IPS-NIHi11 (cell line): ENCODE data around the gene ANKRD35.
"Not testable (repeated sequence)": the region's sequence is repeated elsewhere in the genome, so short reads cannot be mapped to it uniquely, and the experiment has no call there.

Experiments used
- DNase-seq: peaks from one replicate; pipeline ENCODE4 v3.0.0; 2012; ENCODE audit warnings: mixed read lengths, low spot score

ANKRD35 gene

DNA sequence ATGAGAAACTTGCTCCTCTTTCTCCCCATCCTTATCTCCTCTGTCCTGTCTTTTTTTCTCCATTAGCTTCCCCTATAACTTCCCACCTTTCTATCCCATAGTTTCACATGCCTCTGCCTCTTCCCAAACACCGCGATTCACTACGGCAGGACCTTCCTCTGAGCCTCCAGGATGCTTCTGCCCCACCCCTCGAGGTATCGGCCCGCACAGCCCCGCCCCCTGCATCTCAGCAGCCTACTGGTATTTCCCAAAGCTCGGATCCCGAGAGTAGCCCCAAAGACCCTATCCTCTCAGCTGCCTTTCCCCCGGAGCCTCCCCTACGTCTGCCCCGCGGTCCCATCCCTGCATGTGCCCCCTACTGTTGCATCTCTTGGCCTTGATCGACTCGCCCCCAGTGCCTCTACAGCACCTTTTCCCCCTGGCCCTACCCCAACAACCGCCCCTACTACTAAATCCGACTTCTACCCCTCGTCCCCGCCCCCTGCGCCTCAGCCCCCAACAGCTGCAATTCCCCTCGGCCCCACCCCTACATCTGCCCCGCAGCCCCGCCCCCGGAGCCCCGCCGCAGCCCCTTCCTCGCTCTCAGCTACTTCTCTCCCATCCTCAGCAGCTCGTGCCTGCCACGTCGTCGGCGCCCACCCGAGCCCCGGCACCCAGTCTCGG lies 27.3 kb downstream of the ANKRD35 start:
- DNase-seq, result peak; percentile 86

DNA sequence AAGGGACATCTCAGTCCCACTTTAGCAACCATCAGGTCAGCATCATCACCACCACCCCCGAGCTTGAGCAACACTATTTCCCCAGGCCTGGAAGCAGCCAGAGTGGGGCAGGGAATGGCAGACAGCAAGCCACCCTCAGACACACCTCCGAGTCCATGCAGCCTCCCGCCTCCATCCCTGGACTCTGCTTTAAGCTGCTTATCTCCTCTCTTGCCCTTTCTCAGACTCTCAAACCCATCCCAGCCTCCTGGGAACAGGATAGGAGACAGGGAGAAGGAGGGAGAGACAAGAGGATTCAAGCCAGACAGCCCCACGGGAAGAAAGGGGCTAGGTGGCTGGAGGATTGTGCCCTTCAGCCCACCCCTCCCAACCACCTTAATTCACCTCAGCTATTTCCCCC lies 28.5 kb downstream of the ANKRD35 start:
- no peak for DNase-seq

DNA sequence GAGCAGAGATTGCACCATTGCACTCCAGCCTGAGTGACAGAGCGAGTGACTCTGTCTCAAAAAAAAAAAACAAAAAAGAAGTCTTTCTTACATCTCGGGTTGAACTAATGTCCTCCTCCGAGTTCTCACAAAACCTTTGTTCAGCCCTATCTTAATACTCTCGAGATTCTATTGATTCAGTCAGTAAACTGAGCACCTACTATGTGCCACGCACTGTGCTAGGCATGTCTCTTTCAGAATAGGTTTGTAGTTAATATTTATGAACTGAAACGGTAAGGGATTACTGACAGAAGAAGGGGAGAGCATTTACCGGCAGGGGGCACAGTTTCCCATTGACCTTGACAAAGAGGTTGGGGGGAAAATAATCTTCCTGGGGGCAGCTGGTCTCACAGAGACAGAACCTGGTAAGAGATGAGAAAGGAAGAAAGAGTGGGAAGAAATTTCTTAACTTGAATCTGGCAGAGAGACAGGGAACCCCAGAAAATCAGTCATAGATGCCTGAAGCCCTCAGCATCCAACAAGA lies 30.2 kb downstream of the ANKRD35 start:
- DNase-seq, result no peak

DNA sequence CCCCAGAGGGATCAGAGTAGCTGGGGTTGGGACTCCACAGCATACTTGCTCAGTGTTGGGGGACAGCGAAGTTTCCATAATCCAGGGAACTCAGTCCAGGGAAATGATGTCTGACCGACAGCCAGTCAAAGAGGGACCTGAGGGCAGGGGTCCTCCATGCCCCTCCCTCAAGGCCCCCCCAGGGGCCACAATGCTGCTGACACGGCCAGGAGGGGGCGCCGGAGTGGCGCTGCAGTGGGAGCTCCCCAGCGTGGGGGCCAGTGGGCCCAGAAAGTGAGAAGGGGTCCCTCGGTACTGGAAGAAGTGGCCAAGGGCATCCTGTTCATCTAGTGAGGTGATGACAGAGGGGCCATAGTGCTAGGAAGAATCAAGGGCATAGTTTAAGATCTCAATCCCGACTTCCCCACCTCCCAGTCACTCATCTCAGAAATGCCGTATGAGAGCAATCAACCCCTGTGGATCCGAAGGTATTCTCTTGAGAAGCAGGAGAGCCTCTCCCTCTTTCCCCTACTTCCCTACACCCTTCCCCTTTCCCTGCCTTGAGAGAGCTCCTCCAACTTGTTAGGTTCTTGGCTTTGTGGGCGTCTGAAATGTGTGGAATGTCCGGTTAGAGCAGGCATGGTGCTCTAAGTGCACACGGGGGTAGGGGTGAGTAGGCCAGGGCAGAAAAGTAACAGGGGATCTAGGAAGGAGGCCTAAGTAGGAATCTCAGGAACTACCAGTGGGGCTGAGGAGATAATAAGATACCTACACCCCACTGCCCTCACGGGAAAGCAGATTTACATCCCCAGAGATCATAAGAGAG lies 36.1 kb downstream of the ANKRD35 start:
- peak; percentile 69 for DNase-seq

DNA sequence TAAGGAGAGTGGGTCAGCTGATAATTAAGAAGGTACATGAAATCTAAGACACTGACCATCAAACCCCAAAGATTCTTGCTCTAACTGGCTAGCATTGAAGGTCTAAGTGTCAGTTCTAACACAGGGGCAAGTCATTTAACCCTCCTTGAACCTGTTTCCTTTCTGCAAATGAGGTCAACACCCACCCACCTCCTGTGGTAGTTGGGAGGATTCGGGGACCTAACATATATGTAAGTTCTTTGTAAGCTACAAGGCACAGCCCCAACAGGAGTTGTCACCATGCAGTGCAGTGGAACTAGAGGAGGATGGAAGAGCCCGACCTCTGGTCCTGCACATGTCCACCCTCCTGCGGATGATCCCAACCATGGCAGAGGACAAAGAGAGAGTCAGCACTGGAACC lies 37.8 kb downstream of the ANKRD35 start:
- DNase-seq, result no peak

DNA sequence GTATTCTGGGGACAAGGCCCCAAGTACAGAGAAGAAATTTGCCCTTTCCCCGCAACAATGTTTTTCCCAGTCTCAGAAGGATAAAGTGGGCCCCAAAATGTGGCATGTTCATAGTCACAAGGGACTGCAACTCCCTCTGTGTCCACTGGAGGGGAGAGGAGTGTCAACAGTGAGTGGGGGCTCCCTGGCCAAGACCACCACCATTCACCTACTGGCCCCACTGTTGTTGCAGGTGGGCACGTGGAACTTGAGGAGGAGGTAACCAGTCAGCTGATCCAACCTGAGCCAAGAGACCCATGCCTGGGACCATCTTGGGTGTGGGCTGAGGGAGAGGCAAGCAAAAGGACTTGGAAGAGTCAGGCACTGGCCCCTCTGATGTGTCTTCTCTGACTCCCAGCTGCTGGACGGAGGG lies 39.5 kb downstream of the ANKRD35 start:
- peak; percentile 84 for DNase-seq

DNA sequence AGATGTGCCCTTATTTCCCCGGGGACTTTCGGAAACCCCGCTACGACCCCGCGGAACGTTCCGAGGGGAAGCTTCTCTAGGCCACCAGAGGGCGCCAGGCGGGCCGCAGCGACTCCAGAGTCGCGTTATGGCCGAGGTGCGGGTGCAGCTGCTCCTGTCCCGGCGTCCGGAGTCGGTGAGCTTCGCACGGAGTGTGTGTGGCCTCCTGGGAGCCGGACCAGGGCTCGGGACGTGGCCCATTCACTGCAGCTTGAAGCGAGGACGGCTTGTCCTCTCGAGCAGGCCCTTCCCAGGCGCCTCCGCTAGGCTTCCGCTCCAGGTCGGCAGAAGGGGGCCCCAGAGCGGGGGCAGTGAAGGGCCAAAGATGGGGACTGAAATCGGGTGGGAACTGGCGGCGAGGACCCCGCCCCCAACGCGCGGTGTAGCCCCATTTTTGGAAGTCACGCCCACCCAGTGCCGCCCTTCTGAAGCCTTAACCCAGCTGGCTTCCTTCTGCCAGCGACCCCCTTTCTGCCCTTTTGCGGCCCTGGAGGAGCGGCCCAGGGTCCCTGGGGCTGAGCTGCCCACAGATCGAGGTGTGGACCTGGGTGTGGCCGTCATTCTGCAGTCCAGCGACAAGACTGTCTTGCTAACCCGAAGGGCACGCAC lies 40.0 kb downstream of the ANKRD35 start, which contains the start of gene NUDT17:
NUDT17 (plus strand) TSS at position 117 of the 648 bp plus-strand sequence; CDS start at position 128, 11 bp downstream.
- DNase-seq, result peak; percentile 97

DNA sequence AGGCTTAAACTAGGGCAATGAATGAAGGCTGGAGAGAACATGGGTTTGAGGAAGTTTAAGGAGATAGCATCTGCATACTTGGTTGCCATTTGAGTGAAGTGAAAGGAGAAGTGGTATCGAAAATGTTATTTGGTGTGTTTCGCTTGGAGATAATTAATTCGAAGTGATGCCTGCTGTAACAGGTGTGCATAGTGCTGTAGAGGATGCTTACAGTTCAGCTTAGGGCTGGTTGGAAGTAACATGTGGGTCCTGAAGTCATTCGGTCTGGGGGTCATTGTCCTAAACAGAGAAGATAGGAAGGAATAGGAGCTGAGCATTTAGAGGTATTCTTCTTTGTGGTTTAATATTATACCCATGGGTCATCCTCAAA lies 40.5 kb downstream of the ANKRD35 start:
- DNase-seq, result no peak

DNA sequence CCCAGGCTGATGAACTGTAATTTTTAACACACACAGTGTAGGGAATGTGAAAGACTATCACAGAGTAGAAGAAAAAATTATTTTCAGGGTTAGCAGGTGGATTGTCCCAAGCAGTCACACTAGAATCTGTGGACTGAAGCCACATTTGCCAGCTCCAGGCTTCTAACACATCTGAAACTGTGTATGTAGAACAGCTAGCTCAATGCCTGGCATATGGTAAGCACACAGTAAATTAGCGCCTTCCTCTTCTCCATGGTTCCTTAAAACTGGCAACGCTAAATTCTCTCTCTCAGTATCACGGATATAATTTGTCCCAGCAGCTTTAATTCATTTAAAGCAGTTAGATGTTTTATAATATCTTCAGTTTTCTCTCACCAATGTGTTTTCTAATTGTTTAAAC lies 42.6 kb downstream of the ANKRD35 start:
- DNase-seq, result no peak

DNA sequence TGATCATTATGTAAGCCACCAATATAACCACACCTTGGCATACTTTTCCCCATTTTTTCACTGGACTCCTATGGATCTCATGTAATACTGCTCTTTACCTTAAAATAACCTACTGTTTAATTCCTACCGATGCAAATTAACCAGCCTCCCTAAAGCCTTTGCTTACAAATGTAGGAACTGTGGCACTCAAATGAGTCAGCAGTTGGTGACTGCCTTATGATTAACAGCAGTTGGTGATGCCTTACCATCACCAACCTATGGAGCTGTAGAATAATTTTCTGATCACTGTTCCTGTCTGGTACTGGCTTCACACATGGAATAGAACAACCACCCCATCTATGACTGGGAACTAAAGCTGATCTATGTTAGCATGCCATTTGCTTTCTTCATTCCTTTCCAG lies 48.0 kb downstream of the ANKRD35 start:
- no peak for DNase-seq

DNA sequence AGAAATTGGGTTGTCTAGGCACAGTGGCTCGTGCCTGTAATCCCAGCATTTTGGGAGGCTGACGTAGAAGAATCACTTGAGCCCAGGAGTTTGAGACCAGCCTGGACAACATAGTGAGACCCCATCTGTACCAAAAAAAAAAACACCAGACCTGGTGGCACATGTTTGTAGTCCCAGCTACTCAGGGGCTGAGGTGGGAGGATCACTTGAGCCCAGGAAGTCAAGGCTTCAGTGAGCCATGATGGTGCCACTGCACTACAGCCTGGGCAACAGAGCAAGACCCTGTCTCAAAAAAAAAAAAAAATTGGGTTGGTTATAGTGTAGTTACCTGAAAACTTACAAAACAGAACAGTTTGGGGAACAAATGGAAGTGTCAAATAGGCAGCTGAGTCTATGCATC lies 54.9 kb downstream of the ANKRD35 start:
- DNase-seq, result not testable (repeated sequence)

DNA sequence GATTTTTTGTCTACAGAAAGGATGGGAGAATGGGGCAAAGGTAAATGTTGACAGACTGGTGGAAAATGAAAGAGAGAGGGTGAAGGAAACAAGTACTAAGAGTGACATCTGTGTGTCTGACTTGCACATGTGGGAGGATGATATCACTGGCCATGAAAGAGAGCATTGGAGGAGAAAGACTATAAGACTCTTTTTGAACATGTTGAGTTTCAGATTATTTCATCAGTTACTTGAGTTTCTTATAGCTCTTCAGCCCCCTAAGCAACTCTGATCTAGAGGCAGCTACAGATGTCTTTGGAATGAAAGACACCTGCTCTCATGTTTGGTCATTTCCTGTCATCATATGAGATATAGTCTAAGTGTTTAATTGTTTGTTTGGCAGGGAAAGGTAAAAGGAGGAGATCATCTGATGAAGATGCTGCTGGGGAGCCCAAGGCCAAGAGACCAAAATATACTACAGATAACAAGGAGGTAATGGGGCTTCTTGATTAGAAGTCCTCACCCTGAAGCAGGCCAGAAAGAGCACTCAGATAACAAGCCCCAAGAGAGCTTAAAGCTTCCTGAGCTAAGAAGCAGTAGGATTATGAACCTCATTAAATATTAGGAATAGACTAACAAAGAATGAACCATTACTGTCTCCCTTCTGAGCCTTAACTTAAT lies 57.2 kb downstream of the ANKRD35 start:
- no peak for DNase-seq

DNA sequence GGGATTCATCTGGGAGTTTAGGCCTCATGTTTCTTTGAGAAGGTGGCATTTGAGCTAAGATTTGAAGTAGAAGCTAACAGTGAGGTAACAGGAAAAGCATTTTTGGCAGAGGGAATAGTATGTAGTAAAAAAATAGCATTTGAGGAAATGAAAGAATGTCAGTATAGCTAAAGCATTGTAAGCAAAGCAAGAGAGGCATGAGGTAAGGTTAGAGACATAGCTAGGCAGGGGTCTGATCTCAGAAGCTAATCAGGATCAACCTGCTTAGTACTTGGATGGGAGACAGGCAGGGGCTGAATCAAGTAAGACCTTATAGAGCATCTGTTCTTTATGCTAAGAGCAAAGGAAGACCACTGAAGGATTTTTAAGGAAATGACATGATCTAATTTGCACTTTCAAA lies 57.7 kb downstream of the ANKRD35 start:
- no peak for DNase-seq

DNA sequence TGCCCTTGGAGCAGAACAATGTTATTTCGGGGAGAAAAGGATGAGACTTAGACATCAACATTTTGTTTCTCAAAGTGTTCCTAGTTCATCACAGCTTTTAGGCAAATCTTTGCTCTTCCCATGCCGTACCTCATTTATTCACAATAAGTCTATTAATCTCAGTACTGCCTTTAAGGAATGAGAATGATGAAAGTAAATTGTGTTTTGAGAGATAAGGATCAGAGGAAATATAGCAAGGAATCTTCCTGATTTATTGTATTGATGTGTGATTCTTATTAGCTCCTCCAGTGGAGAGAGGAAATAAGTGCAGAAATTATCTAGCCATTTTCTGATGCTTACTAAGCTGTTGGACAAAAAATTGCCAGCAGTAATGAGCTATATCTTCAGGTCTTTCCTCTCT lies 59.6 kb downstream of the ANKRD35 start:
- DNase-seq, result no peak

DNA sequence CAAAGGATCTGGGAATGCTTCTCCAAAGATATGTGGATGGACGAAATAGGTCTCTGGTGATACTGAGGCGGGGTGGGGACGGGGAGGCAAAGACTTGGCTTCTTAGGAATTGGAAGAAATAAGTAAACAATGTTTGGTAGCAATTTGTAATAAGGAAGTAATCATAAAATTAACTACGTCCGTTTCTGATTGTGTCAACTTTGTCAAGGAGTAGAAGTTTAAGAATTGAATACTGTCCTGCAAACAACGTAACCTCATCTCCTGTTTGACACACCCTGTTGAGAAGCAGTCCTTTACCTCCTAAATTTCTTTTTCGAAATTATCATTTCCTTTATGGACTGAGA lies 61.2 kb downstream of the ANKRD35 start:
- DNase-seq, result no peak

DNA sequence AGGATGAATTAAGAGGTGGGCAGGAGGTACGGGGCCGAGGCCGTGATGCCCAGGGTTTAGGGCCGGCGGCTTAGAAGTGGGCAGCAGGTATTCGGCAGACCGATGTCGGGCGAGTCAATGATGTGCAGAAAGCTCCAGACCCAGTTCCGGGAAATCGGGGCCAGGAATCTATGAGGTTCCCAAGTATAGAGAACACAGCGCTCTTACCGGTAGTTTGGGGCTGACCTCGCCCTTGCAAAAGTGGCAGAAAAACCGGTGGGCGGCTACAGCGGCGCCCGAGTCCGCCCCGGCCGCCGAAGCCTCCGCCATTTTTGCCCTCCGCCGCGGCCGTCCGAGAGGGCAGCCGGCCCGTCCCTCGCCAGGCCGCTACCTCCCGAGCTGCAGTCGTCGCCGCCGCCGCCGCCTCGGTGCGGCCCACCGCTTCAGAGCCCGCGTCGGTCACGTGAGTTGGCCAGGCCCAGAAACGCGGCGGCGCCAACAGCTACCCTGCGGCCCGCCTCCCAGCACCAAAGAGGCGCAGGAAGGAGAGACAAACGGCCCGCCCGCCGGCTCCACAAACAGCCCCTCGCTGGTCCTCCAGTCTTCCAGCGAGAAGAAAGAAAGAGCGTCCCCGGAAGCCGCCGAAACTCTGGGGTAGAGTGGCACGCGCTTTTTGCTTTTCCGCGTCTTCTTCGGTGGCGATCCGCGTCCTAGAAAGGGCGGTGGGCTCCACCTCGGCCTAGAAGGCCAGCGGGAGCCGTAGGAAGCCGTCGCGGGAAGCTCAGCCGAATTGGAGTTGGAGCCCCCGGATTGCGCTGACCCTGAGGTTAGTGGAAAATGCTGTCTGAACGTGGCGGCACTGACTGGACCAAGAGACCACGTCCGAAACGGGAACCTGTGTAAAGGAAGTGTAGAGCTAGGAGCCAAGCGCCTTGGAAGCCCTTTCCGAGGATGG lies 61.8 kb downstream of the ANKRD35 start, which contains the start of the genes POLR3C and RNF115:
POLR3C (plus strand) TSS at position 636 of the 934 bp plus-strand sequence. CDS start 1,577 bp downstream, outside the sequence.
RNF115 (minus strand) TSS at position 531 of the 934 bp plus-strand sequence; CDS start at position 309, 222 bp downstream.
- peak; percentile 97 for DNase-seq

DNA sequence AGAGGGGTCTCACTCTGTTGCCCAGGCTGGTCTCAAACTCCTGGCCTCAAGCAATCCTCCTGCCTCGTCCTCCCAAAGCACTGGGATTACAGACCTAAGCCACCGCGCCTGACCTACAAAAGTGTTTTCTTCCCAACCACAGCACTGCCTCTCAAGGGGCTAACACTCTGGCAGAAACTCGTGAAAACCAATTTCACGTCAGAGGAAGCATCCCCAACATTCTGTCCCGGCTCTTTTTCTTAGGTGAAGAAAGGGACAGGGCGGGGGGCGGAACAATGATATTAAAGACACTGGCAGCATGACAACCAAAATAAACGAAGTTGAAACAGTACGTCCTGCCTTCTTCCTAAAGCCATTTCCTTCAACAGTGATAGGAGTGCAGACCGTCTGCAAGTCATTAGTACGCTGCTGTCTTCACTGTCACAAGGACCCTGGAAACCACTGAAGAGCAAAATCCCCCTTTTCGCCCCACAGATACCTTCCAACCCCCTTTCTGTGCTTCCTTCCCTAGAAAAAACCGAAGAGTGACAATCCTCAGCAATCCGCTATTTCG lies 62.8 kb downstream of the ANKRD35 start:
- not testable (repeated sequence) for DNase-seq

DNA sequence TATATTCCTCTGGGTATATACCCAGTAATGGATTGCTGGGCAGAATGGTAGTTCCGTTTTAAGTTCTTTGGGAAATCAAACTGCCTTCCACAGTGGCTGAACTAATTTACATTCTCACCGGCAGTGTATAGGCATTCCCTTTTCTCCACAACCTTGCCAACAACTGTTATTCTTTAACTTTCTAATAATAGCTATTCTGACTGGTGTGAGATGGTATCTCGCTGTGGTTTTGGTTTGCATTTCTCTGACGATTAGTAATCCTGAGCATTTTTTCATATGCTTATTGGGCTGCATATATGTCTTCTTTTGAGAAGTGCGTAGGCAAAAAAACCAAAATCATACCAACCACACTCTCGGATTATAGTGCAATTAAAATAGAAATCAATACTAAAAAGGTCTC lies 67.6 kb downstream of the ANKRD35 start:
- DNase-seq, result not testable (repeated sequence)
